ENCODE measurements around the gene TGIF2.
"Not testable (repeated sequence)": the region's sequence is repeated elsewhere in the genome, so short reads cannot be mapped to it uniquely, and the experiment has no call there.

Gene TGIF2

GRCh38 chr20:36620917-36621316 is 47.5 kb downstream of the TGIF2 start:
- no peak for DNase-seq

GRCh38 chr20:36623444-36623843 is 50.0 kb downstream of the TGIF2 start:
- no peak for DNase-seq

GRCh38 chr20:36624068-36624943 is 50.9 kb downstream of the TGIF2 start:
- no peak for DNase-seq

GRCh38 chr20:36624944-36625324 is 51.5 kb downstream of the TGIF2 start:
- no peak for DNase-seq

GRCh38 chr20:36628076-36628475 is 54.7 kb downstream of the TGIF2 start:
- DNase-seq: no peak

GRCh38 chr20:36629719-36630681 is 56.6 kb downstream of the TGIF2 start:
- no peak for DNase-seq

GRCh38 chr20:36631646-36632045 is 58.2 kb downstream of the TGIF2 start:
- DNase-seq: no peak

- DNase-seq: no peak
These were observed 58.7 kb downstream of the TGIF2 start for GRCh38 chr20:36632147-36632486.

GRCh38 chr20:36632487-36633284 is 59.3 kb downstream of the TGIF2 start:
- no peak for DNase-seq

GRCh38 chr20:36633285-36633772 is 59.9 kb downstream of the TGIF2 start:
- no peak for DNase-seq

- DNase-seq: no peak
These were observed 60.9 kb downstream of the TGIF2 start for GRCh38 chr20:36634342-36634741.

- not testable (repeated sequence) for DNase-seq
These were observed 65.5 kb downstream of the TGIF2 start for GRCh38 chr20:36638876-36639400.

GRCh38 chr20:36641506-36641843 is 68.1 kb downstream of the TGIF2 start:
- DNase-seq: no peak

- DNase-seq: no peak
These were observed 68.7 kb downstream of the TGIF2 start for GRCh38 chr20:36642136-36642535.
